ENCODE results near the gene GLT8D1. TPM values are rescaled to one million over a fixed set of nuclear protein-coding genes. Genes with fewer than 3 reads are reported as not detected.

The GLT8D1 gene
- total and polyA plus RNA-seq, 9 of the 15 experiments (the other 6 are each of a cell fraction or from before 2014, with no cell fraction given) = 14.1 to 65.9 (median 33.7) TPM

DNA sequence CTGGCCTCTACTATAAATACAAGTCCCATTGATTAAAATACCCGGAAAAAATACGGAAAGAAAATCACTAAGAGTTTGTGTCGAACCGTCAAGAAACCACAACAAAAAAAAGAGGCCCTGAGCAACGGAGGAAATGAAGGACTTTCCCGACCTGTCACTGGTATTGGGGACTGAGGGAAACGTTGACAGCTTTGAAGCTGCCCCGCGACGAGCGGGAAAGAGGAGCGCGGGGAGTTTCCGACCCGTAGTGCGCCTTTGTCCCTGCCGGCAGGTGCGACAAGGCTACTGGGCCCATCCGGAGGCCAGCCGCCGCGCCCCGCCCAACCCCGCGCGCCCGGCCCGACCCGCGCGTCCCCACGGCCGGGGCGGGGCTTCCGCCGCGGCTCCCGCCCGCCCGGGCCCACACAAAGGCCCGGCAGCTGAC lies 20.3 kb downstream of the GLT8D1 start (continued):
- TF ChIP-seq, protein P1, sequence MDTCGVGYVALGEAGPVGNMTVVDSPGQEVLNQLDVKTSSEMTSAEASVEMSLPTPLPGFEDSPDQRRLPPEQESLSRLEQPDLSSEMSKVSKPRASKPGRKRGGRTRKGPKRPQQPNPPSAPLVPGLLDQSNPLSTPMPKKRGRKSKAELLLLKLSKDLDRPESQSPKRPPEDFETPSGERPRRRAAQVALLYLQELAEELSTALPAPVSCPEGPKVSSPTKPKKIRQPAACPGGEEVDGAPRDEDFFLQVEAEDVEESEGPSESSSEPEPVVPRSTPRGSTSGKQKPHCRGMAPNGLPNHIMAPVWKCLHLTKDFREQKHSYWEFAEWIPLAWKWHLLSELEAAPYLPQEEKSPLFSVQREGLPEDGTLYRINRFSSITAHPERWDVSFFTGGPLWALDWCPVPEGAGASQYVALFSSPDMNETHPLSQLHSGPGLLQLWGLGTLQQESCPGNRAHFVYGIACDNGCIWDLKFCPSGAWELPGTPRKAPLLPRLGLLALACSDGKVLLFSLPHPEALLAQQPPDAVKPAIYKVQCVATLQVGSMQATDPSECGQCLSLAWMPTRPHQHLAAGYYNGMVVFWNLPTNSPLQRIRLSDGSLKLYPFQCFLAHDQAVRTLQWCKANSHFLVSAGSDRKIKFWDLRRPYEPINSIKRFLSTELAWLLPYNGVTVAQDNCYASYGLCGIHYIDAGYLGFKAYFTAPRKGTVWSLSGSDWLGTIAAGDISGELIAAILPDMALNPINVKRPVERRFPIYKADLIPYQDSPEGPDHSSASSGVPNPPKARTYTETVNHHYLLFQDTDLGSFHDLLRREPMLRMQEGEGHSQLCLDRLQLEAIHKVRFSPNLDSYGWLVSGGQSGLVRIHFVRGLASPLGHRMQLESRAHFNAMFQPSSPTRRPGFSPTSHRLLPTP (IDR thresholded peaks at IDR 0.05; ENCODE audit: borderline replicate concordance, extremely low read depth, insufficient read length) = no peak
- TF ChIP-seq NFXL1 (CRISPR knock-in tag; IDR thresholded peaks at IDR 0.05) (no peak), LCOR (CRISPR knock-in tag; IDR thresholded peaks at IDR 0.05) (no peak), KDM2B (CRISPR knock-in tag; IDR thresholded peaks at IDR 0.05) (no peak), HDAC2 (IDR thresholded peaks at IDR 0.05) (no peak), FOXJ3 (CRISPR knock-in tag; IDR thresholded peaks at IDR 0.05) (no peak), NCOR1 (IDR thresholded peaks at IDR 0.05) (no peak), PTRF (tag; IDR thresholded peaks at IDR 0.05) (no peak), CSDE1 (IDR thresholded peaks at IDR 0.05) (no peak), L3MBTL2 (IDR thresholded peaks at IDR 0.05) (peak; percentile 23; the same call in 1 of the 2 replicates), MBD1 (CRISPR knock-in tag; IDR thresholded peaks at IDR 0.05) (no peak), U2AF2 (optimal IDR thresholded peaks at IDR 0.05; ENCODE audit: low read depth, low read length) (no peak), JUN (IDR thresholded peaks at IDR 0.05; ENCODE audit: borderline replicate concordance, low read depth, low read length) (no peak), JUN (CRISPR knock-in tag; IDR thresholded peaks at IDR 0.05; ENCODE audit: borderline replicate concordance) (no peak), BDP1 (IDR thresholded peaks at IDR 0.05; ENCODE audit: insufficient read depth, insufficient read length) (no peak), MAFK (IDR thresholded peaks at IDR 0.05; ENCODE audit: low read length) (no peak), ZNF76 (CRISPR knock-in tag; IDR thresholded peaks at IDR 0.05; ENCODE audit: borderline replicate concordance) (no peak), ETS2 (tag; IDR thresholded peaks at IDR 0.05; ENCODE audit: borderline replicate concordance, poor library complexity, severe bottlenecking) (no peak), RBM39 (optimal IDR thresholded peaks at IDR 0.05; ENCODE audit: low read depth, low read length) (no peak)
- TF ChIP-seq, protein P2, sequence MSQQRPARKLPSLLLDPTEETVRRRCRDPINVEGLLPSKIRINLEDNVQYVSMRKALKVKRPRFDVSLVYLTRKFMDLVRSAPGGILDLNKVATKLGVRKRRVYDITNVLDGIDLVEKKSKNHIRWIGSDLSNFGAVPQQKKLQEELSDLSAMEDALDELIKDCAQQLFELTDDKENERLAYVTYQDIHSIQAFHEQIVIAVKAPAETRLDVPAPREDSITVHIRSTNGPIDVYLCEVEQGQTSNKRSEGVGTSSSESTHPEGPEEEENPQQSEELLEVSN (IDR thresholded peaks at IDR 0.05; ENCODE audit: borderline replicate concordance in 1 of 2, extremely low read depth in 1 of 2, insufficient read depth in 1 of 2, insufficient read length in 1 of 2, low read depth in 1 of 2, low read length in 1 of 2, poor library complexity in 1 of 2, severe bottlenecking in 1 of 2) = peak; percentile 58 to 93
- TF ChIP-seq, protein P3, sequence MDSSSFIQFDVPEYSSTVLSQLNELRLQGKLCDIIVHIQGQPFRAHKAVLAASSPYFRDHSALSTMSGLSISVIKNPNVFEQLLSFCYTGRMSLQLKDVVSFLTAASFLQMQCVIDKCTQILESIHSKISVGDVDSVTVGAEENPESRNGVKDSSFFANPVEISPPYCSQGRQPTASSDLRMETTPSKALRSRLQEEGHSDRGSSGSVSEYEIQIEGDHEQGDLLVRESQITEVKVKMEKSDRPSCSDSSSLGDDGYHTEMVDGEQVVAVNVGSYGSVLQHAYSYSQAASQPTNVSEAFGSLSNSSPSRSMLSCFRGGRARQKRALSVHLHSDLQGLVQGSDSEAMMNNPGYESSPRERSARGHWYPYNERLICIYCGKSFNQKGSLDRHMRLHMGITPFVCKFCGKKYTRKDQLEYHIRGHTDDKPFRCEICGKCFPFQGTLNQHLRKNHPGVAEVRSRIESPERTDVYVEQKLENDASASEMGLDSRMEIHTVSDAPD (CRISPR knock-in tag; IDR thresholded peaks at IDR 0.05) = no peak
- TF ChIP-seq, protein P4, sequence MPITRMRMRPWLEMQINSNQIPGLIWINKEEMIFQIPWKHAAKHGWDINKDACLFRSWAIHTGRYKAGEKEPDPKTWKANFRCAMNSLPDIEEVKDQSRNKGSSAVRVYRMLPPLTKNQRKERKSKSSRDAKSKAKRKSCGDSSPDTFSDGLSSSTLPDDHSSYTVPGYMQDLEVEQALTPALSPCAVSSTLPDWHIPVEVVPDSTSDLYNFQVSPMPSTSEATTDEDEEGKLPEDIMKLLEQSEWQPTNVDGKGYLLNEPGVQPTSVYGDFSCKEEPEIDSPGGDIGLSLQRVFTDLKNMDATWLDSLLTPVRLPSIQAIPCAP (CRISPR knock-in tag; IDR thresholded peaks at IDR 0.05; ENCODE audit: borderline replicate concordance) = no peak
